MM.1S (cell line): ENCODE measurements around the gene SLC9C1.

Source experiments
- CTCF ChIP-seq: fragments of 300-600 bp; sonication (generic); IDR thresholded peaks from 2 replicates; pipeline ENCODE4 v1.5.1; 2016; ENCODE audit warnings: antibody characterized with exemption, low read length, mixed read lengths
- EZH2 ChIP-seq: fragments of 300-600 bp; sonication (generic); optimal IDR thresholded peaks from 2 replicates; pipeline ENCODE3; 2017; ENCODE audit warnings: low read depth, mild to moderate bottlenecking, antibody characterized with exemption, low read length, mixed read lengths

DNA sequence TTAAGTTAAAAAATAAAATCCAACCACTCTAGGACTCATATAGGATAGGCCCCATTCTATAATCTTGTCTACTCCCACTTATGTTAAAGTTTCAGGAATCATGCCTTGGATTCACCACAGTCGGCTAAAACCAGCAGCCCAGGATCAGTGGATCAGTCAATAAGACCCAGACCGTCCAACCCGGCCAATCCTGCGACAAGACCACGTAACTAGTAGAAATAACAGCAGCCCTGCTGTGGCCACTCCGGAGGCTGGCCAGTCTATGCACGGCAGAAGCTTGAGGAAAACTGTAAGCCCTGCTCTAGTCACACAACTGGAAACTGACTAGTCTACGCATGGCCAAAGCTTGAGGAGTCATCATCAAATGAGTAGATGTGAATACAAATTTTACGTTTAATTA is 12.8 kb upstream of the SLC9C1 start:
- no peak for TF ChIP-seq CTCF
- no peak for TF ChIP-seq EZH2
